ENCODE measurements around the gene ATG4D.

GRCh38 chr19:10568062-10568825 is 24.5 kb downstream of the ATG4D start:
- no peak for TF ChIP-seq CTCF (IDR thresholded peaks at IDR 0.05)
- TF ChIP-seq POLR2A (IDR thresholded peaks at IDR 0.05) = no peak
